Liver (tissue), 9 donors: ENCODE results near the gene GPR107. TPM values are rescaled to one million over a fixed set of nuclear protein-coding genes. Genes with fewer than 3 reads are reported as not detected.

Source experiments
- DNase-seq: peaks from one replicate; pipeline ENCODE4 v3.0.0-alpha.2; 2017; ENCODE audit warnings: low spot score
- H3K27ac ChIP-seq, 2 donors: one replicate each; pipeline ENCODE4 v1.7.0; 2013; ENCODE audit warnings: inconsistent platforms in 2 of 2, low read length in 2 of 2, control low read depth in 1 of 2, low read depth in 1 of 2, mild to moderate bottlenecking in 1 of 2
- H3K27me3 ChIP-seq, 4 donors: one replicate each; pipeline versions ENCODE4 v1.6.1 to v1.7.0; 2013; ENCODE audit warnings: low read length in 3 of 4, inconsistent platforms in 1 of 4, mild to moderate bottlenecking in 1 of 4, moderate library complexity in 1 of 4; ENCODE audit not compliant: control insufficient read depth in 4 of 4, insufficient read depth in 4 of 4
- H3K36me3 ChIP-seq, 4 donors: one replicate each; pipeline versions ENCODE4 v1.6.1 to v1.7.0; 2013; ENCODE audit warnings: low read length in 3 of 4, mild to moderate bottlenecking in 3 of 4, low read depth in 1 of 4, moderate library complexity in 1 of 4; ENCODE audit not compliant: control insufficient read depth in 4 of 4, insufficient read depth in 3 of 4
- H3K4me1 ChIP-seq, 4 donors: one replicate each; pipeline versions ENCODE4 v1.6.1 to v1.7.0; 2013; ENCODE audit warnings: low read length in 3 of 4, mild to moderate bottlenecking in 3 of 4, moderate library complexity in 1 of 4; ENCODE audit not compliant: control insufficient read depth in 4 of 4, insufficient read depth in 4 of 4
- H3K4me3 ChIP-seq, 3 donors: one replicate each; pipeline versions ENCODE4 v1.6.1 to v1.7.0; 2013; ENCODE audit warnings: low read length in 3 of 3, control low read depth in 1 of 3, low read depth in 1 of 3, mild to moderate bottlenecking in 1 of 3
- H3K9ac ChIP-seq, 2 donors: one replicate each; pipeline ENCODE4 v1.7.0; 2013; ENCODE audit warnings: low read length in 2 of 2, mild to moderate bottlenecking in 2 of 2, moderate library complexity in 2 of 2, control low read depth in 1 of 2, low read depth in 1 of 2
- H3K9me3 ChIP-seq, 4 donors: one replicate each; pipeline versions ENCODE4 v1.6.1 to v1.7.0; 2013; ENCODE audit warnings: low read length in 3 of 4; ENCODE audit not compliant: control insufficient read depth in 4 of 4
- CTCF ChIP-seq: fragments of 150-350 bp; IDR thresholded peaks from 2 replicates; pipeline ENCODE4 v1.5.1; 2017; ENCODE audit warnings: improper control_type of control experiment, low read depth, low read length; ENCODE audit not compliant: missing input control
- EGR1 ChIP-seq, 2 donors: IDR thresholded peaks; 2 replicates each; pipeline ENCODE4 v1.6.1; 2016 to 2018; ENCODE audit warnings: antibody characterized with exemption in 2 of 2, low read depth in 2 of 2
- FOXA1 ChIP-seq: IDR thresholded peaks from 2 replicates; pipeline ENCODE4 v1.6.1; 2016; ENCODE audit warnings: antibody characterized with exemption
- GABPA ChIP-seq, 2 donors: IDR thresholded peaks in 1 of 2; conservative IDR thresholded peaks in 1 of 2; 2 replicates each; pipeline ENCODE4 v1.6.1; 2016; ENCODE audit warnings: antibody characterized with exemption in 2 of 2, mild to moderate bottlenecking in 1 of 2, moderate library complexity in 1 of 2
- HNF4A ChIP-seq, 2 donors: conservative IDR thresholded peaks; 2 replicates each; pipeline ENCODE4 v1.6.1; 2016; ENCODE audit warnings: antibody characterized with exemption in 2 of 2, mild to moderate bottlenecking in 2 of 2
- HNF4G ChIP-seq: IDR thresholded peaks from 2 replicates; pipeline ENCODE4 v1.6.1; 2016; ENCODE audit warnings: antibody characterized with exemption
- JUND ChIP-seq, 2 donors: IDR thresholded peaks; 2 replicates each; pipeline ENCODE4 v1.6.1; 2016; ENCODE audit warnings: antibody characterized with exemption in 2 of 2
- NR2F2 ChIP-seq: IDR thresholded peaks from 2 replicates; pipeline ENCODE4 v1.6.1; 2016; ENCODE audit warnings: antibody characterized with exemption
- RAD21 ChIP-seq, 2 donors: IDR thresholded peaks; 2 replicates each; pipeline ENCODE4 v1.6.1; 2016; ENCODE audit warnings: antibody characterized with exemption in 2 of 2, mild to moderate bottlenecking in 2 of 2
- RXRA ChIP-seq, 2 donors: IDR thresholded peaks; 2 replicates each; pipeline ENCODE4 v1.6.1; 2017 to 2018; ENCODE audit warnings: antibody characterized with exemption in 2 of 2, mild to moderate bottlenecking in 1 of 2
- SP1 ChIP-seq: IDR thresholded peaks from 2 replicates; pipeline ENCODE4 v1.6.1; 2018; ENCODE audit warnings: antibody characterized with exemption, mild to moderate bottlenecking
- TAF1 ChIP-seq: conservative IDR thresholded peaks from 2 replicates; pipeline ENCODE4 v1.6.1; 2016; ENCODE audit warnings: antibody characterized with exemption, mild to moderate bottlenecking
- YY1 ChIP-seq: IDR thresholded peaks from 2 replicates; pipeline ENCODE4 v1.6.1; 2016; ENCODE audit warnings: antibody characterized with exemption, mild to moderate bottlenecking
- WGBS: extraction: QIAGEN DNeasy Blood & Tissue Kit; methylation state at CpG from one replicate; pipeline ENCODE4 v1.1.7; 2013; 5-methylcytosine and 5-hydroxymethylcytosine counted together
- polyA plus RNA-seq, 2 donors: library from polyadenylated mRNA; stranded (reverse) in 1 of 2; unstranded in 1 of 2; fragments of 200-250 nt in 1 of 2; fragments of >200 nt in 1 of 2; fragmentation: Nextera tagmentation in 1 of 2; extraction: Ambion mirVana in 1 of 2; gene quantifications; one replicate each; pipeline versions ENCODE4 v1.2.1 to v1.2.3, GENCODE V29; 2013 to 2015
- total RNA-seq, 2 donors: library from RNA; depleted of rRNA; stranded (reverse); fragments of >200 nt; gene quantifications; one replicate each; pipeline ENCODE4 v1.2.3, GENCODE V29; 2014
- TF ChIP-seq, protein P1 (sequence below): IDR thresholded peaks from 2 replicates; pipeline ENCODE4 v1.6.1; 2016; ENCODE audit warnings: antibody characterized with exemption
- TF ChIP-seq, protein P2 (sequence below): IDR thresholded peaks from 2 replicates; pipeline ENCODE4 v1.6.1; 2016; ENCODE audit warnings: antibody characterized with exemption
- TF ChIP-seq, protein P3 (sequence below): IDR thresholded peaks from 2 replicates; pipeline ENCODE4 v1.6.1; 2016; ENCODE audit warnings: antibody characterized with exemption, mild to moderate bottlenecking
- donor health status: healthy.
- donor health status: healthy.
- donor health status: healthy.
- donor health status: healthy.
- donor health status: healthy.

Gene GPR107
- total and polyA plus RNA-seq, 4 donors: 3.8 to 17.2 (median 11.4) TPM

DNA sequence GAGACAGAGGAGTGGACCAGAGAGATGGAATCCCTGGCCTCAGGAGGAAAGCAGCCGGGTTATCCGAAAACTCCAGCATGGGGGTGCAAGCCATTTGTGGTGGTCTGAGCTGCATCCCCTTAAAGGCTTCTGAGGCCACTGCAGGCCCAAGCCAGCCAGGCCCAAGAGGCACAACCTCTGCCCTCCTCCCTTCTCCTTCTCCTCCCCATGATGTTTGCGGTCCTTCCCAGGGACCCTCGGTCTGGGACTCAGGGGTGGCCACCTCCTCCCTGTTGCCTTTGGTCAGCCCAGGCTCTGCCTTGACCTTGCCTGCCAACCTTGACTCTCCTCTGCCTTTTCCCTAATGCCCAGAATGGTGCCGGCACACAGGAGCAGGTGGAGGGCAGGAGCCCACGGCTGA, 123.1 kb downstream of the GPR107 start:
- no peaks in the 10 kb centered on the region for H3K36me3 ChIP-seq
- peaks cover 0 to 4% (median under 1%) of the 10 kb centered on the region in 4 donors for H3K4me1 ChIP-seq
- TF ChIP-seq FOXA1 (no peak), TAF1 (no peak), SP1 (no peak), RAD21 (IDR thresholded peaks at IDR 0.05) (no peak), CTCF (no peak), JUND (IDR thresholded peaks at IDR 0.05) (no peak), YY1 (no peak), RXRA (IDR thresholded peaks at IDR 0.05) (no peak), EGR1 (IDR thresholded peaks at IDR 0.05; ENCODE audit: low read depth in 2 of 2) (no peak), GABPA (IDR thresholded peaks at IDR 0.05 in 1 of 2, conservative IDR thresholded peaks at IDR 0.05 in 1 of 2) (no peak)
- TF ChIP-seq, protein P1, sequence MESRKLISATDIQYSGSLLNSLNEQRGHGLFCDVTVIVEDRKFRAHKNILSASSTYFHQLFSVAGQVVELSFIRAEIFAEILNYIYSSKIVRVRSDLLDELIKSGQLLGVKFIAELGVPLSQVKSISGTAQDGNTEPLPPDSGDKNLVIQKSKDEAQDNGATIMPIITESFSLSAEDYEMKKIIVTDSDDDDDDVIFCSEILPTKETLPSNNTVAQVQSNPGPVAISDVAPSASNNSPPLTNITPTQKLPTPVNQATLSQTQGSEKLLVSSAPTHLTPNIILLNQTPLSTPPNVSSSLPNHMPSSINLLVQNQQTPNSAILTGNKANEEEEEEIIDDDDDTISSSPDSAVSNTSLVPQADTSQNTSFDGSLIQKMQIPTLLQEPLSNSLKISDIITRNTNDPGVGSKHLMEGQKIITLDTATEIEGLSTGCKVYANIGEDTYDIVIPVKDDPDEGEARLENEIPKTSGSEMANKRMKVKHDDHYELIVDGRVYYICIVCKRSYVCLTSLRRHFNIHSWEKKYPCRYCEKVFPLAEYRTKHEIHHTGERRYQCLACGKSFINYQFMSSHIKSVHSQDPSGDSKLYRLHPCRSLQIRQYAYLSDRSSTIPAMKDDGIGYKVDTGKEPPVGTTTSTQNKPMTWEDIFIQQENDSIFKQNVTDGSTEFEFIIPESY: no peak
- TF ChIP-seq, protein P2, sequence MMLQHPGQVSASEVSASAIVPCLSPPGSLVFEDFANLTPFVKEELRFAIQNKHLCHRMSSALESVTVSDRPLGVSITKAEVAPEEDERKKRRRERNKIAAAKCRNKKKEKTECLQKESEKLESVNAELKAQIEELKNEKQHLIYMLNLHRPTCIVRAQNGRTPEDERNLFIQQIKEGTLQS: no peak
- TF ChIP-seq, protein P3, sequence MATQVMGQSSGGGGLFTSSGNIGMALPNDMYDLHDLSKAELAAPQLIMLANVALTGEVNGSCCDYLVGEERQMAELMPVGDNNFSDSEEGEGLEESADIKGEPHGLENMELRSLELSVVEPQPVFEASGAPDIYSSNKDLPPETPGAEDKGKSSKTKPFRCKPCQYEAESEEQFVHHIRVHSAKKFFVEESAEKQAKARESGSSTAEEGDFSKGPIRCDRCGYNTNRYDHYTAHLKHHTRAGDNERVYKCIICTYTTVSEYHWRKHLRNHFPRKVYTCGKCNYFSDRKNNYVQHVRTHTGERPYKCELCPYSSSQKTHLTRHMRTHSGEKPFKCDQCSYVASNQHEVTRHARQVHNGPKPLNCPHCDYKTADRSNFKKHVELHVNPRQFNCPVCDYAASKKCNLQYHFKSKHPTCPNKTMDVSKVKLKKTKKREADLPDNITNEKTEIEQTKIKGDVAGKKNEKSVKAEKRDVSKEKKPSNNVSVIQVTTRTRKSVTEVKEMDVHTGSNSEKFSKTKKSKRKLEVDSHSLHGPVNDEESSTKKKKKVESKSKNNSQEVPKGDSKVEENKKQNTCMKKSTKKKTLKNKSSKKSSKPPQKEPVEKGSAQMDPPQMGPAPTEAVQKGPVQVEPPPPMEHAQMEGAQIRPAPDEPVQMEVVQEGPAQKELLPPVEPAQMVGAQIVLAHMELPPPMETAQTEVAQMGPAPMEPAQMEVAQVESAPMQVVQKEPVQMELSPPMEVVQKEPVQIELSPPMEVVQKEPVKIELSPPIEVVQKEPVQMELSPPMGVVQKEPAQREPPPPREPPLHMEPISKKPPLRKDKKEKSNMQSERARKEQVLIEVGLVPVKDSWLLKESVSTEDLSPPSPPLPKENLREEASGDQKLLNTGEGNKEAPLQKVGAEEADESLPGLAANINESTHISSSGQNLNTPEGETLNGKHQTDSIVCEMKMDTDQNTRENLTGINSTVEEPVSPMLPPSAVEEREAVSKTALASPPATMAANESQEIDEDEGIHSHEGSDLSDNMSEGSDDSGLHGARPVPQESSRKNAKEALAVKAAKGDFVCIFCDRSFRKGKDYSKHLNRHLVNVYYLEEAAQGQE: no peak
- no peak overlapping the region for H3K9ac ChIP-seq
- WGBS: 97% methylated on average over 6 of the region's 6 CpGs
- no peaks in the 10 kb centered on the region for H3K27me3 ChIP-seq
- H3K27ac ChIP-seq: no peak overlapping the region
- H3K9me3 ChIP-seq: no peaks in the 10 kb centered on the region
- no peak overlapping the region for H3K4me3 ChIP-seq
- DNase-seq: no peak

- 85% methylated on average over 20 of the region's 20 CpGs for WGBS
- no peak overlapping the region for H3K9ac ChIP-seq
- DNase-seq: no peak
- no peaks in the 10 kb centered on the region for H3K27me3 ChIP-seq
- no peak overlapping the region for H3K27ac ChIP-seq
- no peaks in the 10 kb centered on the region for H3K9me3 ChIP-seq
- no peaks in the 10 kb centered on the region for H3K36me3 ChIP-seq
- no peak overlapping the region for H3K4me3 ChIP-seq
- H3K4me1 ChIP-seq: no peaks in the 10 kb centered on the region
- TF ChIP-seq HNF4G: no peak
- no peak for TF ChIP-seq CTCF
- TF ChIP-seq RXRA (IDR thresholded peaks at IDR 0.05): no peak
- TF ChIP-seq, protein P3: no peak
- TF ChIP-seq HNF4A (conservative IDR thresholded peaks at IDR 0.05): no peak
- no peak for TF ChIP-seq FOXA1
- no peak for TF ChIP-seq NR2F2
These were observed 124.4 kb downstream of the GPR107 start for GRCh38 chr9:130177898-130178805.
